Activated T-cell treated with anti-CD3 and anti-CD28 coated beads for 1 hour (primary cell): ENCODE results near the gene FCN2.

Experiments
- DNase-seq: peaks from one replicate; pipeline ENCODE4 v3.0.0-alpha.2; 2020; ENCODE audit warnings: low read depth

The FCN2 gene

GRCh38 chr9:134869554-134870300 is 10.9 kb upstream of the FCN2 start:
- DNase-seq: no peak

GRCh38 chr9:134870301-134870694 is 10.3 kb upstream of the FCN2 start:
- no peak for DNase-seq

GRCh38 chr9:134870746-134871662 is 9.6 kb upstream of the FCN2 start:
- DNase-seq: no peak

- no peak for DNase-seq
Observed at GRCh38 chr9:134871697-134872340, 8.8 kb upstream of the FCN2 start.

GRCh38 chr9:134872482-134873231 is 8.0 kb upstream of the FCN2 start:
- no peak for DNase-seq

- DNase-seq: no peak
Observed at GRCh38 chr9:134875371-134875770, 5.2 kb upstream of the FCN2 start.

GRCh38 chr9:134877541-134877940 is 3.1 kb upstream of the FCN2 start:
- no peak for DNase-seq

- DNase-seq: no peak
Observed at GRCh38 chr9:134879664-134880483, 736 bp upstream of the FCN2 start.

- DNase-seq: no peak
Observed at GRCh38 chr9:134881313-134881670, 682 bp downstream of the FCN2 start.

GRCh38 chr9:134882204-134882785 is 1.7 kb downstream of the FCN2 start:
- DNase-seq: no peak

- DNase-seq: no peak
Observed at GRCh38 chr9:134883040-134883782, 2.6 kb downstream of the FCN2 start.

GRCh38 chr9:134884492-134884891 is 3.9 kb downstream of the FCN2 start:
- no peak for DNase-seq

- DNase-seq: no peak
Observed at GRCh38 chr9:134885001-134885678, 4.5 kb downstream of the FCN2 start.

GRCh38 chr9:134885679-134886412 is 5.2 kb downstream of the FCN2 start:
- no peak for DNase-seq

- DNase-seq: no peak
Observed at GRCh38 chr9:134886413-134886913, 5.9 kb downstream of the FCN2 start.

GRCh38 chr9:134887219-134887618 is 6.6 kb downstream of the FCN2 start:
- DNase-seq: no peak

GRCh38 chr9:134887686-134888602 is 7.3 kb downstream of the FCN2 start:
- DNase-seq: no peak
